Astrocyte of the spinal cord (primary cell): ENCODE measurements around the gene NEU2.

Experiments used
- DNase-seq: peaks from one replicate; pipeline ENCODE4 v3.0.0; 2011; ENCODE audit warnings: low read depth, low spot score
- H3K4me3 ChIP-seq: 2 replicates; pipeline ENCODE4 v1.5.1; 2011; ENCODE audit warnings: low read depth, mild to moderate bottlenecking, low read length, moderate library complexity
- CTCF ChIP-seq: IDR thresholded peaks from 2 replicates; pipeline ENCODE4 v1.5.1; 2012; ENCODE audit warnings: low read depth, mild to moderate bottlenecking, low read length, inconsistent platforms
- in situ Hi-C: cut with HindIII; loops from 2 replicates; pipeline ENCODE4 v1.10.0; 2017; ENCODE audit warnings: low sequenced_read_pairs

Gene NEU2

GRCh38 chr2:232994446-232994845 lies 38.0 kb upstream of the NEU2 start:
- in situ Hi-C loops, result no loop called here
- no peak for DNase-seq
- no peak for TF ChIP-seq CTCF
- H3K4me3 ChIP-seq, result no peak overlapping the region

- TF ChIP-seq CTCF, result no peak
- DNase-seq, result no peak
- in situ Hi-C loops, result no loop called here
- H3K4me3 ChIP-seq, result no peak overlapping the region
Observed at GRCh38 chr2:232997749-232998665, 34.5 kb upstream of the NEU2 start.

GRCh38 chr2:232998666-232998985 lies 33.8 kb upstream of the NEU2 start:
- H3K4me3 ChIP-seq, result no peak overlapping the region
- in situ Hi-C loops, result no loop called here
- no peak for TF ChIP-seq CTCF
- no peak for DNase-seq

GRCh38 chr2:232999354-232999753 lies 33.1 kb upstream of the NEU2 start:
- in situ Hi-C loops, result no loop called here
- no peak overlapping the region for H3K4me3 ChIP-seq
- TF ChIP-seq CTCF, result no peak
- DNase-seq, result no peak

GRCh38 chr2:233000886-233001750 lies 31.4 kb upstream of the NEU2 start:
- in situ Hi-C loops, result no loop called here
- no peak for DNase-seq
- H3K4me3 ChIP-seq, result no peak overlapping the region
- TF ChIP-seq CTCF, result no peak

GRCh38 chr2:233002829-233003657 lies 29.4 kb upstream of the NEU2 start:
- in situ Hi-C loops, result no loop called here
- no peak for DNase-seq
- no peak overlapping the region for H3K4me3 ChIP-seq
- no peak for TF ChIP-seq CTCF
